H1 (cell line): ENCODE data around the gene SRPRA. TPM values are rescaled to one million over a fixed set of nuclear protein-coding genes. Genes with fewer than 3 reads are reported as not detected.

Experiments
- CTCF ChIA-PET: fragments of 300-600 bp; sonication (Branson Sonifier 250); formaldehyde crosslinking; loops from one replicate; lab custom pipeline; 2021; ENCODE audit not compliant: partially characterized antibody; lab: Charles Lee
- POLR2A ChIA-PET: fragments of 300-600 bp; sonication (Branson Sonifier 250); formaldehyde crosslinking; loops from one replicate; lab custom pipeline; 2021; ENCODE audit warnings: inconsistent platforms; ENCODE audit not compliant: partially characterized antibody; lab: Charles Lee
- DNase-seq, 2 experiments: peaks; one replicate each; pipeline versions ENCODE4 v3.0.0 to v3.0.0-alpha.2; 2010 to 2022; ENCODE audit warnings: low spot score in 2 of 2, low read depth in 1 of 2, mixed read lengths in 1 of 2
- FAIRE-seq: peaks from 2 replicates; lab custom pipeline; 2011; peaks lifted over from hg19 to GRCh38; lab: Jason Lieb, UNC
- H2AFZ ChIP-seq: 2 replicates; pipeline ENCODE4 v1.8.1; 2012; ENCODE audit warnings: low read length, inconsistent platforms
- H2AK5ac ChIP-seq: 2 replicates; pipeline ENCODE4 v1.6.1; 2013; ENCODE audit warnings: low read depth, low read length
- H2BK120ac ChIP-seq: replicated peaks from 2 replicates; pipeline ENCODE3; 2013; ENCODE audit warnings: low read depth, low read length, inconsistent platforms
- H2BK12ac ChIP-seq: 2 replicates; pipeline ENCODE4 v1.6.1; 2013; ENCODE audit warnings: low read depth, low read length
- H2BK15ac ChIP-seq: 2 replicates; pipeline ENCODE4 v1.6.1; 2013; ENCODE audit warnings: low read length
- H2BK20ac ChIP-seq: 2 replicates; pipeline ENCODE4 v1.6.1; 2013; ENCODE audit warnings: low read length
- H2BK5ac ChIP-seq: 2 replicates; pipeline ENCODE4 v1.6.1; 2013; ENCODE audit warnings: low read depth, low read length
- H3K14ac ChIP-seq: 2 replicates; pipeline ENCODE4 v1.6.1; 2013; ENCODE audit warnings: inconsistent platforms; ENCODE audit not compliant: insufficient read length
- H3K18ac ChIP-seq: 2 replicates; pipeline ENCODE4 v1.6.1; 2013; ENCODE audit warnings: low read length; ENCODE audit errors: extremely low read depth
- H3K23ac ChIP-seq: 2 replicates; pipeline ENCODE4 v1.6.1; 2013; ENCODE audit warnings: inconsistent platforms; ENCODE audit not compliant: insufficient read length
- H3K23me2 ChIP-seq: 2 replicates; pipeline ENCODE4 v1.6.1; 2013; ENCODE audit warnings: low read depth, low read length
- H3K27ac ChIP-seq: 2 replicates; pipeline ENCODE4 v1.6.1; 2011; ENCODE audit warnings: low read depth, low read length, inconsistent platforms
- H3K27me3 ChIP-seq, 4 experiments: replicated peaks in 1 of 4; 1 replicate in 1 of 4; 2 replicates in 3 of 4; pipeline versions ENCODE4 v1.6.1 to v1.8.1; 2011 to 2013; ENCODE audit warnings: low read length in 3 of 4, mild to moderate bottlenecking in 3 of 4, inconsistent platforms in 2 of 4, mixed read lengths in 2 of 4, moderate library complexity in 1 of 4; ENCODE audit not compliant: control insufficient read depth in 3 of 4, insufficient read depth in 3 of 4; ENCODE audit errors: extremely low read depth in 1 of 4
- H3K36me3 ChIP-seq, 4 experiments: 2 replicates each; pipeline versions ENCODE4 v1.6.1 to v1.8.1; 2011 to 2013; ENCODE audit warnings: mild to moderate bottlenecking in 4 of 4, low read length in 3 of 4, moderate library complexity in 2 of 4, control low read depth in 1 of 4, inconsistent platforms in 1 of 4; ENCODE audit not compliant: insufficient read depth in 4 of 4, control insufficient read depth in 2 of 4
- H3K4ac ChIP-seq: replicated peaks from 2 replicates; pipeline ENCODE3; 2013; ENCODE audit warnings: low read length, low read depth, mixed read lengths, inconsistent platforms; ENCODE audit not compliant: insufficient read length
- H3K4me1 ChIP-seq, 4 experiments: replicated peaks in 1 of 4; 1 replicate in 1 of 4; 2 replicates in 3 of 4; pipeline versions ENCODE4 v1.6.1 to v1.8.1; 2011 to 2013; ENCODE audit warnings: low read length in 3 of 4, inconsistent platforms in 2 of 4, mixed read lengths in 1 of 4; ENCODE audit not compliant: insufficient read depth in 4 of 4, control insufficient read depth in 3 of 4
- H3K4me2 ChIP-seq, 2 experiments: 2 replicates each; pipeline versions ENCODE4 v1.6.1 to v1.8.1; 2011 to 2013; ENCODE audit warnings: low read depth in 2 of 2, low read length in 2 of 2, control low read depth in 1 of 2, inconsistent platforms in 1 of 2, mild to moderate bottlenecking in 1 of 2; ENCODE audit not compliant: insufficient read depth in 1 of 2
- H3K4me3 ChIP-seq, 4 experiments: fragments of 200-600, 300-600 bp in 1 of 4; sonication (generic), shearing (Covaris generic), sonication (Bioruptor Twin) in 1 of 4; 2 replicates each; pipeline versions ENCODE4 v1.5.1 to v1.8.1; 2011 to 2016; ENCODE audit warnings: low read length in 4 of 4, low read depth in 3 of 4, control low read depth in 2 of 4, inconsistent platforms in 2 of 4, mild to moderate bottlenecking in 2 of 4, mixed read lengths in 1 of 4, moderate library complexity in 1 of 4; ENCODE audit not compliant: insufficient read depth in 2 of 4; ENCODE audit errors: extremely low read depth in 1 of 4
- H3K56ac ChIP-seq: replicated peaks from 2 replicates; pipeline ENCODE3; 2013; ENCODE audit warnings: low read depth, mild to moderate bottlenecking, mixed read lengths, low read length, inconsistent platforms; ENCODE audit not compliant: insufficient read length
- H3K79me1 ChIP-seq: 2 replicates; pipeline ENCODE4 v1.6.1; 2013; ENCODE audit warnings: low read depth, low read length, control low read depth
- H3K79me2 ChIP-seq, 2 experiments: 2 replicates each; pipeline versions ENCODE4 v1.6.1 to v1.8.1; 2012 to 2013; ENCODE audit warnings: low read length in 2 of 2, mild to moderate bottlenecking in 2 of 2, inconsistent platforms in 1 of 2; ENCODE audit not compliant: insufficient read depth in 2 of 2, control insufficient read depth in 1 of 2
- H3K9ac ChIP-seq, 4 experiments: replicated peaks in 1 of 4; 1 replicate in 1 of 4; 2 replicates in 3 of 4; pipeline versions ENCODE4 v1.6.1 to v1.8.1; 2011 to 2013; ENCODE audit warnings: low read depth in 3 of 4, low read length in 3 of 4, control low read depth in 2 of 4, mild to moderate bottlenecking in 2 of 4, moderate library complexity in 2 of 4, inconsistent platforms in 1 of 4; ENCODE audit errors: extremely low read depth in 1 of 4
- H3K9me3 ChIP-seq, 2 experiments: 2 replicates each; pipeline versions ENCODE4 v1.6.1 to v1.8.1; 2012 to 2013; ENCODE audit warnings: mild to moderate bottlenecking in 2 of 2, moderate library complexity in 2 of 2, control low read depth in 1 of 2, inconsistent platforms in 1 of 2, low read depth in 1 of 2, low read length in 1 of 2, mixed read lengths in 1 of 2; ENCODE audit not compliant: insufficient read depth in 2 of 2
- H4K20me1 ChIP-seq, 2 experiments: replicated peaks in 1 of 2; 2 replicates each; pipeline versions ENCODE3 to v1.8.1; 2011 to 2013; ENCODE audit warnings: inconsistent platforms in 2 of 2, low read length in 2 of 2, mild to moderate bottlenecking in 1 of 2; ENCODE audit not compliant: insufficient read depth in 2 of 2, control insufficient read depth in 1 of 2
- H4K5ac ChIP-seq: 2 replicates; pipeline ENCODE4 v1.6.1; 2013; ENCODE audit warnings: low read length, low read depth, mixed read lengths, inconsistent platforms; ENCODE audit not compliant: insufficient read length
- H4K8ac ChIP-seq: 2 replicates; pipeline ENCODE4 v1.8.0; 2013; ENCODE audit warnings: mild to moderate bottlenecking, moderate library complexity, low read length, inconsistent platforms; ENCODE audit not compliant: insufficient read depth; ENCODE audit errors: extremely low read depth
- H4K91ac ChIP-seq: replicated peaks from 2 replicates; pipeline ENCODE3; 2013; ENCODE audit warnings: low read length, mixed read lengths, inconsistent platforms; ENCODE audit not compliant: insufficient read length
- ATF3 ChIP-seq: IDR thresholded peaks from 2 replicates; pipeline ENCODE4 v1.6.1; 2011; ENCODE audit warnings: low read depth, mild to moderate bottlenecking, low read length; ENCODE audit not compliant: insufficient read depth
- CBX5 ChIP-seq: fragments of 300-800, 300-1000 bp; sonication (generic); IDR thresholded peaks from 2 replicates; pipeline ENCODE4 v1.7.1; 2016; ENCODE audit warnings: antibody characterized with exemption, low read length, low read depth
- CEBPB ChIP-seq: IDR thresholded peaks from 2 replicates; pipeline ENCODE4 v1.6.1; 2012; ENCODE audit warnings: low read depth, low read length
- EGR1 ChIP-seq: IDR thresholded peaks from 2 replicates; pipeline ENCODE4 v1.6.1; 2011; ENCODE audit warnings: low read depth, low read length, borderline replicate concordance
- EZH2 ChIP-seq: fragments of 200-600 bp; sonication (generic); IDR thresholded peaks from 2 replicates; pipeline ENCODE4 v1.7.1; 2012; ENCODE audit warnings: low read depth, mild to moderate bottlenecking, moderate library complexity, low read length, inconsistent platforms; ENCODE audit not compliant: severe bottlenecking
- KDM5A ChIP-seq: fragments of 200-600 bp; IDR thresholded peaks from 2 replicates; pipeline ENCODE4 v1.7.1; 2012; ENCODE audit warnings: mild to moderate bottlenecking, low read length, inconsistent platforms, mixed read lengths
- RNF2 ChIP-seq: fragments of 200-900, 300-1000 bp; sonication (generic); IDR thresholded peaks from 2 replicates; pipeline ENCODE4 v1.7.1; 2016; ENCODE audit warnings: borderline replicate concordance, low read depth, mild to moderate bottlenecking, antibody characterized with exemption, low read length; ENCODE audit not compliant: poor library complexity, severe bottlenecking; ENCODE audit errors: missing control alignments
- SIN3A ChIP-seq, 2 experiments: IDR thresholded peaks in 1 of 2; conservative IDR thresholded peaks in 1 of 2; 2 replicates each; pipeline ENCODE4 v1.6.1; 2011 to 2012; ENCODE audit warnings: low read length in 2 of 2, improper control_type of control experiment in 1 of 2, low read depth in 1 of 2, mild to moderate bottlenecking in 1 of 2
- SP4 ChIP-seq: IDR thresholded peaks from 2 replicates; pipeline ENCODE4 v1.6.1; 2012; ENCODE audit warnings: low read length, inconsistent platforms
- SUZ12 ChIP-seq: fragments of 200-600 bp; sonication (generic); IDR thresholded peaks from 2 replicates; pipeline ENCODE4 v1.6.1; 2012; ENCODE audit warnings: mild to moderate bottlenecking, inconsistent platforms, low read length, moderate library complexity, mixed read lengths
- TAF1 ChIP-seq: IDR thresholded peaks from 2 replicates; pipeline ENCODE4 v1.6.1; 2011; ENCODE audit warnings: mild to moderate bottlenecking, low read depth, low read length
- WGBS, 2 experiments: shearing (Covaris generic) in 1 of 2; methylation state at CpG; one replicate each; pipeline versions ENCODE4 v1.1.6 to v1.1.7; 2013 to 2015; ENCODE audit warnings: low lambda C conversion rate in 2 of 2, mixed read lengths in 2 of 2, inconsistent platforms in 1 of 2, low coverage in 1 of 2, missing lambda C conversion rate in 1 of 2; ENCODE audit not compliant: insufficient replicate concordance in 2 of 2, insufficient coverage in 1 of 2, insufficient read length in 1 of 2; ENCODE audit errors: extremely low coverage in 1 of 2, missing lambda C conversion rate in 1 of 2; 5-methylcytosine and 5-hydroxymethylcytosine counted together
- polyA plus RNA-seq, 7 experiments: library from polyadenylated mRNA; depleted of rRNA in 3 of 7; stranded (reverse) in 5 of 7; unstranded in 2 of 7; fragments of >200 nt in 5 of 7; fragments of 200-250 nt in 2 of 7; gene quantifications; 1 replicate in 5 of 7; 2 replicates in 1 of 7; 4 replicates in 1 of 7; pipeline versions ENCODE4 v1.2.1 to v1.2.3, GENCODE V29; 2011 to 2013; ENCODE audit warnings: missing spikeins in 2 of 7, mixed read lengths in 2 of 7
- total RNA-seq: library from RNA; stranded (reverse); fragmentation: NEBNext Ultra II Directional; extraction: Animal tissue kit (Norgen Biotek cat#: 25700); gene quantifications from 2 replicates; pipeline ENCODE4 v1.2.1, GENCODE V29; 2021
- TF ChIP-seq, protein P1 (sequence below): IDR thresholded peaks from 2 replicates; pipeline ENCODE4 v1.6.1; 2011; ENCODE audit warnings: low read length, improper control_type of control experiment

Gene SRPRA
- total and polyA plus RNA-seq, 2 of the 8 experiments (the other 6 are each of a cell fraction or from before 2014, with no cell fraction given), result 57.6 to 62.0 TPM

DNA sequence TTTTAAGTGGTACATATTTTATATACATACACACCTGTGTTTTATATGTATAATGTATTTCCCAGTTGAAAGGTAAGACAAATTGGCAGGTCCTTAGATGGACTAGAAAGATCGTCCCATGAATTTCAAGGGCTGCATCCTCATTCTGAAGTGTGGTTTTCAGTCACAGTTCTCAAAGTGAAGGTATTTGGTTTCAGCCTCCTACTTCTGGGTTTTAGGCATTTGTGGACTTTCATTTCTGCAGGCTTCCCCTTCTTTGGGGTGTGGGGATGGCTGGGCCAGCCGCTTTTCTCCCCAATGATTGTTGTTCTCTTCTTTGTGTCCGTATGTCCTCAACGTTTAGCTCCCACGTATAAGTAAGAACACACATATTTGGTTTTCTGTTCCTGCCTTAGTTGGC is 45.1 kb upstream of the SRPRA start:
- FAIRE-seq, result no peak
- no peaks in the 10 kb centered on the region; a peak in 1 of 7 replicates for H3K4me1 ChIP-seq
- H4K20me1 ChIP-seq, result peaks cover 0 to 1% of the 10 kb centered on the region in 2 experiments
- no peak overlapping the region for H2BK12ac ChIP-seq
- peaks cover 2% of the 10 kb centered on the region; the same call in 1 of the 2 replicates for H3K79me1 ChIP-seq
- no peak overlapping the region for H2BK15ac ChIP-seq
- 95% methylated on average over 5 of the region's 5 CpGs; no CpG with 5 or more reads in 1 of the 2 experiments for WGBS, 2 experiments
- no peaks in the 10 kb centered on the region for H3K79me2 ChIP-seq
- no peak overlapping the region for H3K27ac ChIP-seq
- H4K8ac ChIP-seq, result no peak overlapping the region
- H3K23ac ChIP-seq, result no peak overlapping the region
- H2BK20ac ChIP-seq, result no peak overlapping the region
- no peak overlapping the region for H4K91ac ChIP-seq
- ChIA-PET POLR2A (no interaction called here), CTCF (interaction anchor here (1.2 kb wide), 1 partner anchor 131 kb away, joined by 3 read pairs; no protein-coding TSS in a partner anchor)
- H3K56ac ChIP-seq, result no peak overlapping the region
- DNase-seq, result no peak
- no peak overlapping the region for H2AFZ ChIP-seq
- H3K4me2 ChIP-seq, result no peak overlapping the region
- H3K27me3 ChIP-seq, result no peaks in the 10 kb centered on the region
- no peaks in the 10 kb centered on the region for H3K23me2 ChIP-seq
- H3K9me3 ChIP-seq, result no peaks in the 10 kb centered on the region
- H3K36me3 ChIP-seq, result peaks cover 0 to 4% (median 2%) of the 10 kb centered on the region in 4 experiments; a peak in 2 of 8 replicates
- H3K18ac ChIP-seq, result no peak overlapping the region
- no peak overlapping the region for H3K4ac ChIP-seq
- no peak overlapping the region for H2AK5ac ChIP-seq
- H3K14ac ChIP-seq, result no peak overlapping the region
- H3K9ac ChIP-seq, result no peak overlapping the region
- H3K4me3 ChIP-seq, result no peak overlapping the region
- no peak overlapping the region for H4K5ac ChIP-seq
- no peak overlapping the region for H2BK120ac ChIP-seq
- H2BK5ac ChIP-seq, result no peak overlapping the region
- TF ChIP-seq SIN3A (conservative IDR thresholded peaks at IDR 0.05 in 1 of 2, IDR thresholded peaks at IDR 0.05 in 1 of 2; ENCODE audit: low read depth in 1 of 2, low read length in 2 of 2), result no peak
- TF ChIP-seq RNF2, result no peak
- TF ChIP-seq, protein P1, sequence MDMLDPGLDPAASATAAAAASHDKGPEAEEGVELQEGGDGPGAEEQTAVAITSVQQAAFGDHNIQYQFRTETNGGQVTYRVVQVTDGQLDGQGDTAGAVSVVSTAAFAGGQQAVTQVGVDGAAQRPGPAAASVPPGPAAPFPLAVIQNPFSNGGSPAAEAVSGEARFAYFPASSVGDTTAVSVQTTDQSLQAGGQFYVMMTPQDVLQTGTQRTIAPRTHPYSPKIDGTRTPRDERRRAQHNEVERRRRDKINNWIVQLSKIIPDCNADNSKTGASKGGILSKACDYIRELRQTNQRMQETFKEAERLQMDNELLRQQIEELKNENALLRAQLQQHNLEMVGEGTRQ, result no peak
- TF ChIP-seq CEBPB, result no peak
- TF ChIP-seq CBX5, result no peak
- no peak for TF ChIP-seq SUZ12
- TF ChIP-seq ATF3, result no peak
- no peak for TF ChIP-seq TAF1
- no peak for TF ChIP-seq KDM5A
- no peak for TF ChIP-seq EZH2
- no peak for TF ChIP-seq SP4
- TF ChIP-seq EGR1, result no peak
